ENCODE data around the gene PLEKHG2.
A peak's percentile ranks its signal among the peaks of the same experiment; 100 is the strongest.

PLEKHG2 gene

GRCh38 chr19:39384839-39385568 lies 27.5 kb upstream of the PLEKHG2 start:
- no peak for DNase-seq (ENCODE audit: low read depth)

- no peak for DNase-seq (ENCODE audit: low read depth)
Observed at GRCh38 chr19:39385629-39386411, 26.6 kb upstream of the PLEKHG2 start.

- DNase-seq (ENCODE audit: low read depth), result no peak
Observed at GRCh38 chr19:39386557-39386956, 25.9 kb upstream of the PLEKHG2 start.

- no peak for DNase-seq (ENCODE audit: low read depth)
Observed at GRCh38 chr19:39388657-39389056, 23.8 kb upstream of the PLEKHG2 start.

- DNase-seq (ENCODE audit: low read depth), result no peak
Observed at GRCh38 chr19:39389631-39390414, 22.6 kb upstream of the PLEKHG2 start.

GRCh38 chr19:39390451-39390750 lies 22.1 kb upstream of the PLEKHG2 start:
- no peak for DNase-seq (ENCODE audit: low read depth)

- DNase-seq (ENCODE audit: low read depth), result peak; percentile 93
Observed at GRCh38 chr19:39390751-39391437, 21.6 kb upstream of the PLEKHG2 start, which contains the start of the genes MED29 and PAF1. Gene MED29, plus strand, starts transcription at chr19:39391378. Its CDS starts 45 bp downstream, at chr19:39391423. Gene PAF1, minus strand, starts transcription at chr19:39391106. Its CDS starts 242 bp downstream, at chr19:39390864.

- peak; percentile 89 for DNase-seq (ENCODE audit: low read depth)
Observed at GRCh38 chr19:39397360-39398296, 14.8 kb upstream of the PLEKHG2 start.

- peak; percentile 49 for DNase-seq (ENCODE audit: low read depth)
Observed at GRCh38 chr19:39398297-39398864, 14.1 kb upstream of the PLEKHG2 start.

- no peak for DNase-seq (ENCODE audit: low read depth)
Observed at GRCh38 chr19:39399668-39400050, 12.8 kb upstream of the PLEKHG2 start.

GRCh38 chr19:39400061-39400460 lies 12.4 kb upstream of the PLEKHG2 start:
- no peak for DNase-seq (ENCODE audit: low read depth)

- no peak for DNase-seq (ENCODE audit: low read depth)
Observed at GRCh38 chr19:39401070-39401548, 11.4 kb upstream of the PLEKHG2 start.

- peak; percentile 77 for DNase-seq (ENCODE audit: low read depth)
Observed at GRCh38 chr19:39401549-39402345, 10.7 kb upstream of the PLEKHG2 start.

- peak; percentile 79 for DNase-seq (ENCODE audit: low read depth)
Observed at GRCh38 chr19:39402346-39403300, 9.8 kb upstream of the PLEKHG2 start.

GRCh38 chr19:39403331-39404312 lies 8.8 kb upstream of the PLEKHG2 start:
- DNase-seq (ENCODE audit: low read depth), result peak; percentile 94

GRCh38 chr19:39405261-39405957 lies 7.1 kb upstream of the PLEKHG2 start:
- no peak for DNase-seq (ENCODE audit: low read depth)
